IPS-18c (cell line): ENCODE measurements around the gene PNPLA1.

Experiments used
- H3K4me3 ChIP-seq: 2 replicates; pipeline ENCODE4 v1.7.0; 2013; ENCODE audit warnings: low read depth, mild to moderate bottlenecking, low read length, moderate library complexity; ENCODE audit not compliant: insufficient read depth
- H3K9me3 ChIP-seq: one replicate; pipeline ENCODE4 v1.6.1; 2013; ENCODE audit warnings: mild to moderate bottlenecking, low read length, moderate library complexity; ENCODE audit not compliant: control insufficient read depth, insufficient read depth

The PNPLA1 gene

DNA sequence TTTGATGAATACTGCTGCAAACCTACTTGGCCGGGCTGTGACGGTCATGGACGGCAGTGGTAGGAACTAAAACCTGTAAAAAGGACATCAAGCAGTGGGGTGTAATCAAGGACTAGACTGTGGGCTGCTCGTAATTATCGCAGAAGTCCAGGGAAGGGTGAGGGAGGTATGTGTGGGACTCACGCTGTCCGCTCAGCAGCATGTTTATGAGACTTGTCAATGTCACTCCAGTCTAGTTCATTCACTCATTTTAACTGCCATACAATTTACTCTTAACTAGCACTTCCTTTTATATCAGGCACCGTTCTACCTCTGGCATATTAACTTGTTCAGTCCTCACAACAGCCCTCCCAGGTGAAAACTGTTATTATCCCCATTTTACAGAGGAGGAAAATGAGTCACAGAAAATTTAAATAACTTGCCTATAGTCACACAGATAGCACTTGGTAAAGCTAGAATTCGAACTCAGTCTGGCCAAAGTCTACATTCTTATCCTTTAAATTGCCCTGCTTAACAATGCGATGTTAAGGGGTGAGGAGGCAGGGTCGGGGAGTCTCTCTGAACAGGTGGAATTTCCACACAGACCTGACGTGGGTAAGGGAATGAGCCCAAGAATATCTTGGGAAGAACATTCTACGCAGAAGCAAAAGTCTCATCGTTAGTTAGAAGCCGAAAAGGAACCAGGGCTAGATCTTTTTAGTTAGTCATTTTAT is 4.1 kb downstream of the PNPLA1 start:
- H3K4me3 ChIP-seq, result no peak overlapping the region
- H3K9me3 ChIP-seq, result no peaks in the 10 kb centered on the region

DNA sequence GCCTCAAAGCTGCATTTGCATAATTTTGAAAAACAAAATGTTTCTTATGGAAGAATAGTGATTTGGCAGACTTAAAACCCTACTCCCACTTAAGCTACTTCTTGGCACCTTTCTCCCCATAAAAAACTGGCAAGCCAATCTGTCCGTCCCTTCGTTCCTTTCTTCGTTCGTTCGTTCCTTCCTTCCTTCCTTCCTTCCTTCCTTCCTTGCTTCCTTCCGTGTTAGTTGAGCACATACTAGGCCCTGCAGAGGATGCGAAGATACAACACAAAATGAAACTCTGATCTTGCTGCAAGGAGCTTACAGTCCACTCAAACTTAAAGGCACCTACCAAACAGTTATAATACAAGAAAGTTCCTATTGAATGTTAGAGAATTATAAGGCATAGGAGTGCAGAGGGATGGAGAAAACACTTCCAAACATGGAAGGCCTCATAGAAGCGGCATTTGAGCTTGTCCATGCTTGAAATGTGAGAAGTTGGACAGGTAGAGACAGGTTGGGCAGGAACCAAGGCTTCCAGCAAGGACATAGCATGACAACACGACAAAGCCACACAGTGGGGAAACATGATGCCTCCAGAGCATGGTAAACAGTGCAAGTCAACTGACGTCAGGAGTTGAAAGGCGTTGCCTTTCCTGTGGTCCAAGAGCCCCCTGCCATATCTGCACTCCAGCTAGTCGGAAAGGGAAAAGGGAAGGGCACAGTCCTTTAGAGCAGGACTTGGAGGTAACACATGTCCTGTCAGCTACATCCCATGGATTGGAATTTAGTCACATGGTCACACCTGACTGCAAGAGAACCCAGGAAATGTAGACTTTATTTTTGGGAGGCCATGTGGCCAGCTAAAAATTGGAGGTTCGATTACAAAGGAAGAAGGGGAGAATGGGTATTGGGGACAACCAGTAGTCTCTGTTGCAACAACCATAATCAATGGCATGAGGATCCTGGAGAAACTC is 7.0 kb downstream of the PNPLA1 start:
- no peaks in the 10 kb centered on the region for H3K9me3 ChIP-seq
- H3K4me3 ChIP-seq, result no peak overlapping the region

DNA sequence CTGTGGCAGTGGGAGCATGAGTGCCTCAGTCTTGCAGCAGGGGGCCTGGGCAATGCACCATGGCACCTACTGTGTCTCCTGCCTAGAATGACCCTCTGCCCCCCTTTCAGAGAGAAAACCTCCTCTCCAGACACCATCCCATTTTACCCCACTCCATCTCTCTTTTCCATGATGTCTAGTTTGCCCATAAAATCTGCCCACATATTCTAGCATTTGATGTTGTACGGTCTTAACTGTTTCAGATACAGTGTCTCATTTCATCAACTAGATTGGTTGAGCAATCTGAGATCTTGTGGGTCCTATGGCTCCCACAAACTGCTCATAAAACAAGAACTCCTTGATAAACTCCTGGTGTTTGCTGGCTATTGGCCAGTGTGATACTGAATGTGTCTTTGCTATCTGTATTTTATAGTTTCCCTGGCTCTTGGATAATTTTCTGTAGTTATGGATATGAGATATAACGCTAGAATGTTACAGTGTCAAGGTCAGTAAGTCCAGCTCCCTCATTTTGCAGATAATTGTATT is 8.1 kb downstream of the PNPLA1 start:
- Histone ChIP-seq H3K9me3 (no peaks in the 10 kb centered on the region), H3K4me3 (no peak overlapping the region)

DNA sequence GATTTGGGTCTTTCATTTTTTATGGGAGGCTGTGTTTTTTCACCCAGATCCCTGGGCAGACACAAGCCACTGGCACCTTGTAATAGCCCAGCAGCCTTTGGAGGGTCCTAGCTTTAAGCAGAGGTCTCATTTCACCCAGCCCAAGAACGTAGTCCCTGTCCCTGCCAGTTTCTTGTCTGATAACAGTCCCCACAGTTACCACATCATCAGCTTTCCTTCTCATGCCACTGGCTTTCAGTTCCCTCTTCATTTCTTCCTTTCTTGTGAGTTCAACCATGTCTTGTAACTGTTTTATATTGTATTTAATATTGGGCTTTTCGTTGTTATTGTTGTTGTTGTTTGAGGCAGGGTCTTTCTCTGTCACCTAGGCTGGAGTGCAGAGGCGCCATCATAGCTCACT is 10.6 kb downstream of the PNPLA1 start:
- Histone ChIP-seq H3K4me3 (no peak overlapping the region), H3K9me3 (no peaks in the 10 kb centered on the region)

DNA sequence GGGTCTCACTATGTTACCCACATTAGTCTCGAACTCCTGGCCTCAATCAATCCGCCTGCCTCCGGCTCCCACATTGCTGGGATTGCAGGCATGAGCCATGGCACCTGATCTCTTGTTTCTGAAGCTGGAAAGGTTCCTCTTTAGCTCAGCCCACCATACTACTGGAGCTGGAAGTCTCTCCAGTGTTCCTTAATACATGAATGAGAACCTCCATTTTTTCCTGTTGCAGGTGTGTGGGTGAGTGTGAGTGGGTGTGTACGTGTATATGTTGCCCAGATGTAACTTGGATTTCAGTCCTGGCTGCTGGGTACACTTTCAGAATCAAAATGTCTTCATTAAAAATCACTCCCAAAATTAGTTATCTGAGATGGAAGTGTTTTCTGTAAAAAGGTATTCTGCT is 11.1 kb downstream of the PNPLA1 start:
- H3K4me3 ChIP-seq, result no peak overlapping the region

DNA sequence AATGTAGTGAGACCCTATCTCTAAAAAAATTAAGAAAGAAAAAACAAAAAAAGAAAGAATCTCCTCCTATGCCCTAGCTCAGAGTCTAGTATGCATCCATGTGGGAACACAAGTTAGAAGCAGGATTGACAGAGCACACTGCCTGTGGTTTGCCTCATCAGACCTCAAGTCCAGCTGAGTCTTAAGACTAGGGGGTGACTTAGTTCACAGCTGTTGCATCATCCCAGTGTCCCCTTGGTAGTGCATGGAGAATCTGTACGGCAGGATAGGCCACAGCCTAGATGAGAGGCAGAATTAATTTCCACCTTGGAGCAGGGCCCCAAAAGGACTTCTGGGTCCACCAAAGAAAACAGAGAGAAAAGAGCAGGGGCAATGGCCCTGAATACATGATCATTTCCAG is 13.7 kb downstream of the PNPLA1 start:
- Histone ChIP-seq H3K4me3 (no peak overlapping the region), H3K9me3 (no peaks in the 10 kb centered on the region)

More for the DNA sequence above, 11.1 kb downstream of the PNPLA1 start:
- H3K9me3 ChIP-seq, result no peaks in the 10 kb centered on the region

DNA sequence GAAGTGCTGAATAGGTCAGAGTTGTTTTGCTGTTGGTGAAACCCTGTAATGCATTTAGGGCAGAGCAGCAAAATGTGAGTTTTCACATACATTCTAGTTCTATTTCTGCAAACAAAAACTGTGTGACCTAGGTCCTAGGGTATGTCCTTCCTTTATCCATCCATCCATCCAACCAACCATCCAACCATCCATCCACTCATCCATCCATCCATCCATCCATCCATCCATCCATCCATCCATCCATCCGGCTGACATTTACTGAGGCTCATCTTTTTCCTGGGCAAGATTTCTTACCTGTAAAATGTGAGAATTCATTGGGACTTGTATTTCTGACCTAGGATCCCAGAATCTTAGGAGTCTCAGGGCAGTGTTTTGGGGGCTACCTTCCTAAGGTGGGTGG is 14.5 kb downstream of the PNPLA1 start:
- Histone ChIP-seq H3K9me3 (no peaks in the 10 kb centered on the region), H3K4me3 (no peak overlapping the region)

DNA sequence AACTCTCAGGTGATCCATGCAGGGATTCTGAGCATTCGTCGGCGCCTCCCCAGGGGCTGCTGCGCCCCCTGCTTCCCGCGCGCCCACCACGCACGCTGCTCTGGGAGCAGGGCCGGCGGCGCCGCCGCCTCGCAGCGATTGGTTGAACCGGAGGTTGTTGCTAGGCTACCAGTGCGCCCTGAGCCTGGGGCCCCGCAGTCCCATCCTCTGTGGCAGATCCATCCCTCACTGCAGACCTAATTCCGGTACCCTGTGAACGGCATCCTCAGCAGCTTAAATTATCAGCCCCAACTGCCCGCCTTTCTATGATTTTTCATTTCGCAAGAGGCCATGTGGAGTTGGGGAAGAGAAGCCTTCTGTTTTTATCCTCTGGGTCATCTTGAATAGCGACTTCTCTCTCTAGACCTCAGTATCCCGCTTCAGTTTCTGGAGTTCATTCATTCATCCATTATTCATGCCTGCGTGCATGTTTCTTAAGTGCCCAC is 15.4 kb downstream of the PNPLA1 start:
- Histone ChIP-seq H3K4me3 (no peak overlapping the region), H3K9me3 (no peaks in the 10 kb centered on the region)

DNA sequence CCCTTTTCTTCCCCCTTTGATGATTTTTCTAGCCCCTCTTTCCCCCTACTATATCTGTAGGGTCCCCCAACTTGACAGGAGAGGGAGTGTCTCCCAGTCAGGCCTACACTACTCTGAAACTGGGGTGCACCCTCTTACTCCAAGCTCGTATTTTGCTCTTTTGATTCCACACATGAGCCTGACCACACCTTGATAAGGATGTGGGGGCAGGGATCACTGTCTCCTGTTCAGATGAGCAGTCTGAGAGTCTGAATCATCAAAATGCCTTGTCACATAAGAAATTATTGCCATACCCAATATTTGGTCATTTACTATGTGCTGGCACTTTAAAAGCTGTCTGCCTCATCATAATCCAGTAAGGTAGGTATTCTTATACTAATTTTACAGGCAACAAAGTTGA is 15.9 kb downstream of the PNPLA1 start:
- no peak overlapping the region for H3K4me3 ChIP-seq

DNA sequence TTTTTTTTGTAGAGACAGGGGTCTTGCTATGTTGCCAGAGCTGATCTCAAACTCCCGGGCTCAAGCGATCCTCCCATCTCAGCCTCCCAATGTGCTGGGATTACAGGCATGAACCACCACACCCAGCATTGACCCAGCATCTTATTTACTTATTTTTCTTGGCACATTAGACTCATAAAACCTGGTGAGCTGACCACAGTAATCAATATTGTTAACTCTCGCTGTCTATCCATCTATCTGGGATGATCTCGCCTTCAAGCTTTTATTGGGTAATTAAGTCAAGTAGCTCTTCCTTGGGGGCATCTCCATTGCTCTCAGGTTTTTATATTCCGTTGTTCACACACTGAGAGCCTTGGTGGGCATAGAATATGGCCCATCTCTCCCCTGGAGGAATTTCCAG is 17.0 kb downstream of the PNPLA1 start:
- H3K4me3 ChIP-seq, result no peak overlapping the region
- H3K9me3 ChIP-seq, result no peaks in the 10 kb centered on the region

More for the DNA sequence above, 15.9 kb downstream of the PNPLA1 start:
- no peaks in the 10 kb centered on the region for H3K9me3 ChIP-seq

DNA sequence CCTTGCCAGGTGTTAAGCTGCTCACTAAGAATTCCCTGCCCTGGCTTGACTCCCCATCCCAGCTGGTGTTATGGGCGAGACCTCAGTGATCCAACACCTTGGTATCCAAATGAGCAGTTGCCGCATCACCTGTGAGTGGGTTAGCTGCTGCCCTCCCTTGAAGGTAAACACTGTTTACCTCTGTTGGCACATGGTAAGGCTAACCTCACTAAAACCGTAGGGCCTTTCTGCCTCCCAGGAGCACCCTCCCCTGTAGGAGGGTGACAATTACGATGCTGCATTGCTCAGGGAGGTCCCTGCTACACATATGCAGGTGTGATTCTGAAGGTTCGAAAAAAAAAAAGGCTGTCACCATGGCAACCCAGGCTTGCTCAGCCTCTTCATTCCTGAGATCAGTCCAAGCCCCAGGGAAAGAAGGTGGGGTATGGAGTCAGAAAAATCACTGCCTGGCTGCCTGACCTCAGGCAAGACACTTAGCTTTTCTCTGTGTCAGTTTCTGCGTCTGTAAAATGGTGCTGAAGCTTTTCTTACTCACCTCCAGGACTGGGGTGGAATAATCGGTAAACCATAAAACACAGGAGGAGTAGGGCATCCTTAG is 19.5 kb downstream of the PNPLA1 start:
- no peaks in the 10 kb centered on the region for H3K9me3 ChIP-seq

DNA sequence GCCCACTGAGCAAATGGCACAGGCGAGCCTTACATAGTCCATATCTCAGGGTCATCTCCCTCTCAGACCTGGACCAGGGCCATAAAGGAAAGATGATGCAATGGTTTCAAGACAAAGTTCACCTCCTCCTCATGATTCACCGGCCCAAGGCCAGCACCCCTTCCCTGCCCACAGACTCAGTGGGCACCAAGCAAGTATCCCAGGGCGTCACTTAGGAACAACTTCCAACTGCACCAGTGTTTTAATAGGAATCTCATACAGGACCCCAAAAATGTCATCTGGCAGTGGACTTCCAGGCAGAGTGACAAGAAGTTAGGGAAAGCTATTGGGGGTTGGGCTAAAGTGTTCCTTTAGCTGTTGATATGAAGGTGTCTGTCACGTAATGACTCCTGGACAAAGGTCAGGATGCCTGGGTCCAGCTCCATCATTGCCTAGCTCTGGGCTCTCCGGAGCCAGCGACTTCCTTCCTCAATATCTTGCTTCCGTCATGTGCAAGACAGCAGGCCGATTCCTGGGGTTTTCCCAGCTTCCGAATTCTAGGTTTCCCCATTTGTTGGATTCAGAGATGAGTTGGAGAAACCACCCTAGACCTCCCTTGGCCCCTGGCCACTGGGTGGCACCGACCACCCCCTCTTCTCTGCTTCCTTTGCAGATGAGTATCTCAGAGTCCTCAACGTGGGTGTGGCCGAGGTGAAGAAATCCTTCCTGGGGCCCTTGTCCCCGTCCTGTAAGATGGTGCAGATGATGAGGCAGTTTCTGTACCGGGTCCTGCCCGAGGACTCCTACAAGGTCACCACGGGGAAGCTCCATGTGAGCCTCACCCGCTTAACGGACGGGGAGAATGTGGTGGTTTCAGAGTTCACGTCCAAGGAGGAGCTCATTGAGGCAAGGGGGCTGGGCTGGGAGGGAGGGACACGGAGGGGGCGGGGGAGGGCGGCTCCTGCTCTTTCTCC is 21.1 kb downstream of the PNPLA1 start:
- H3K9me3 ChIP-seq, result no peaks in the 10 kb centered on the region
- no peak overlapping the region for H3K4me3 ChIP-seq

More for the DNA sequence above, 19.5 kb downstream of the PNPLA1 start:
- no peak overlapping the region for H3K4me3 ChIP-seq

DNA sequence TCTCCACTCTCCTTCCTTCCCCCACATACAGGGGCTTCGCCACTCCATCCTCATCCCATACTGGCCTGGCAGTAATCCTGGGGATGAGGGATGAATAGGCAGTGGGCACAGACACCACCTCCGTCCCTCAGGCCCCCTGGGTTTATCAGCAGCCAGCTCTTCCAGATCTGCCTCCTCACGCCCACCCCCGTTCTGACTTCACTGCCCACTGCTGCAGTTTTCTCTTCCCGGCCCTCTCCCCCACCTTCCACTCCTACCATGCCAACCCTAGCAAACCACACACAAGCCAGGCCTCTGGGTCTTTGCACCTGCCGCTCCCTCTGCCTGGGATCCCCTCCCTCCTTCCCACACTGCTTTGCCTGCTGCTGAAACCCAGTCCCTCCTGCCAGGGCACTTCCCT is 22.3 kb downstream of the PNPLA1 start:
- Histone ChIP-seq H3K4me3 (no peak overlapping the region), H3K9me3 (no peaks in the 10 kb centered on the region)

DNA sequence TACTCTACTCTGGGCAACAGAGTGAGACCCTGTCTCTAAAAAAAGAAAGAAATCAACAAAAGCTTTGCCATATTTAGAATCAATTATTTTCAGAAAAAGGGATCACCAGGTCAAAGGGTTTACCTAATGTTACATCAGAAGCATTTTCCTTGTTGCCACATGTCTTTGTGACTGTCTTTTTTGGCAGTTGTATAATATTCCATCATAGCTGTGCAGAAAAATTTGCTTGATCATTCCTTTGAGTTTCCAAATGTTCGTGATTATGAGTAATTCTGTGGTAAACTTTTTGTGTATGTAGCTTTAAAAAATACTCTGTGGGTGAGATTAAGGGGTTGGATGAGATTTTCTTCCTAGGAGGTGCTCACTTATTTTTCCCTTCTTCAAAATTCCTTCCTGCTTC is 26.4 kb downstream of the PNPLA1 start:
- Histone ChIP-seq H3K4me3 (no peak overlapping the region), H3K9me3 (no peaks in the 10 kb centered on the region)

DNA sequence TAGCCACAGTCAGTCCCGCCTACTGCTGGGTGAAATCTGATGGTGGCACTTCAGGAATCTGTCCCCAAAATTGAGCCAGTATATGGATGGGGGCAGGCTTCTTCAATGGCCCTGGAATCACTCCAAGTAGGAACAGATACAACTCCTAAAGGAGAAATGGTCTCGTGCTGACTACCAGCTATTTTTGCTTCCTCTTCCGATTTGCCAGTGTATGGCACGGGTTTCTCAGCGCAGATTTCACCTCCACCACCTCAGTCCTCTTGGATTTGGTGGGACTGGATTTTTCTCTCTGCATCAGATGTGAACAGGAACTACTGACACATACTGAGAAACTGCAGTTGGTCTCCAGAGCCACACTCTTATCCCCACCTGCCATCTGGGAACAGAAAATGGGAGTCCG is 27.2 kb downstream of the PNPLA1 start:
- no peak overlapping the region for H3K4me3 ChIP-seq
- no peaks in the 10 kb centered on the region for H3K9me3 ChIP-seq

DNA sequence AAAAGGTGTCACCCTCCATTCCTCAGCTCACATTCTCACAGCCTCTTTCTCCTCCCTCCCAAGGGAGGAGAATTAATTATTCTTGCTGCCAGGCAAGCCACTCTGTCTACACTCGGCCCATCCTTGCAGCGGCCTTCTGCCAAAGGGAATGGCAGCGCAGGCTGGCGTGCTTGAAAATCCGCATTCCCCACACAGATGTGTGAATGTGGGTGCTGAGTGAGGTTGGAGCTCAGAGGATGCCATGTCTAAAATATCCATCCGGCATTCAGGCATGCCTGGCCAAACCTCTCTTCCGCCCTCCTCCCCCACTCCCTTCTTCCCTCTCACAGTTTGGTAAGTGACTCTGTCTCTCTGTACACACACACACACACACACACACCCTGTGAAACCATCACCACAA is 27.7 kb downstream of the PNPLA1 start:
- H3K9me3 ChIP-seq, result no peaks in the 10 kb centered on the region
- no peak overlapping the region for H3K4me3 ChIP-seq

DNA sequence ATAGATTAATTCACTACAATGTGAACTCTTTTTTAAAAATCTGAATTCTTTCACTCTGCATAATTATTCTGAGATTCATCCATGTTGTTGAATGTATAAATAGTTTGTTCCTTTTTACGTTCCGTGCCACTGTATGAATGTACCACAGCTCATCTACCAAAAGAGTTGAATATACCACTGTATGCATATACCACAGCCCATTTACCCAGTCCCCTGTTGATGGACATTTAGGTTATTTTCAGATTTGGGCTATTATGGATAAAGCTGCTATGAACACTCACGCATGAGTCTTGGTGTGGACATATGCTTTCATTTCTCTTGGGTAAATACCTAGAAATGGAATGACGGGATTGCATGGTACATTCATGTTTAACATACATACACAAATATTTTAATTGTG is 28.2 kb downstream of the PNPLA1 start:
- H3K9me3 ChIP-seq, result no peaks in the 10 kb centered on the region
- H3K4me3 ChIP-seq, result no peak overlapping the region
